WI38 (cell line): ENCODE results near the gene AMMECR1.
"Not testable (repeated sequence)": the region's sequence is repeated elsewhere in the genome, so short reads cannot be mapped to it uniquely, and the experiment has no call there.

Experiments
- H3K4me3 ChIP-seq: 2 replicates; pipeline ENCODE4 v1.5.1; 2011; ENCODE audit warnings: low read depth, mild to moderate bottlenecking, control low read depth, low read length
- TF ChIP-seq, protein P1 (sequence below): IDR thresholded peaks from 2 replicates; pipeline ENCODE4 v1.5.1; 2012; ENCODE audit warnings: low read depth, mild to moderate bottlenecking, control low read depth, low read length

Gene AMMECR1

DNA sequence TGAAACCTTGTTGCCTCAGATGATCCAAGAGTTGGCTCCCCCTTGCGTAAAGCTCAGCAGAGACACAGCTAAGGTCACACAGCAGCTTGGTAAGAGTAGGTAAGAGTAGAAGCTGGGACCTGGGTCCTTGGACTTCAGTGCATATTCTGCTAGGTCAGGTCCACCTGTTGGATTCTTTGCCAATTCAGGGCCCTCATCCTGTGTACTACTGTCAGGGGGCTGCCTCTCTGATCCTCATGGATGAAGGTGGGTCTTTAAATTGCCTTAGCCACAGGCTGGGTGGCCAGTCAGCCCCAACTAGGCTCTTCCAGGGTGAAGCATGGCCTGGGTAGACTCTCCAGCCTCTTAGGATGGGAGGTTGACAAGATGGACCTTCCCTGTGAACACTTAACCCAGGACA, 155.8 kb downstream of the AMMECR1 start:
- TF ChIP-seq, protein P1, sequence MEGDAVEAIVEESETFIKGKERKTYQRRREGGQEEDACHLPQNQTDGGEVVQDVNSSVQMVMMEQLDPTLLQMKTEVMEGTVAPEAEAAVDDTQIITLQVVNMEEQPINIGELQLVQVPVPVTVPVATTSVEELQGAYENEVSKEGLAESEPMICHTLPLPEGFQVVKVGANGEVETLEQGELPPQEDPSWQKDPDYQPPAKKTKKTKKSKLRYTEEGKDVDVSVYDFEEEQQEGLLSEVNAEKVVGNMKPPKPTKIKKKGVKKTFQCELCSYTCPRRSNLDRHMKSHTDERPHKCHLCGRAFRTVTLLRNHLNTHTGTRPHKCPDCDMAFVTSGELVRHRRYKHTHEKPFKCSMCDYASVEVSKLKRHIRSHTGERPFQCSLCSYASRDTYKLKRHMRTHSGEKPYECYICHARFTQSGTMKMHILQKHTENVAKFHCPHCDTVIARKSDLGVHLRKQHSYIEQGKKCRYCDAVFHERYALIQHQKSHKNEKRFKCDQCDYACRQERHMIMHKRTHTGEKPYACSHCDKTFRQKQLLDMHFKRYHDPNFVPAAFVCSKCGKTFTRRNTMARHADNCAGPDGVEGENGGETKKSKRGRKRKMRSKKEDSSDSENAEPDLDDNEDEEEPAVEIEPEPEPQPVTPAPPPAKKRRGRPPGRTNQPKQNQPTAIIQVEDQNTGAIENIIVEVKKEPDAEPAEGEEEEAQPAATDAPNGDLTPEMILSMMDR = no peak
- H3K4me3 ChIP-seq = no peak overlapping the region

DNA sequence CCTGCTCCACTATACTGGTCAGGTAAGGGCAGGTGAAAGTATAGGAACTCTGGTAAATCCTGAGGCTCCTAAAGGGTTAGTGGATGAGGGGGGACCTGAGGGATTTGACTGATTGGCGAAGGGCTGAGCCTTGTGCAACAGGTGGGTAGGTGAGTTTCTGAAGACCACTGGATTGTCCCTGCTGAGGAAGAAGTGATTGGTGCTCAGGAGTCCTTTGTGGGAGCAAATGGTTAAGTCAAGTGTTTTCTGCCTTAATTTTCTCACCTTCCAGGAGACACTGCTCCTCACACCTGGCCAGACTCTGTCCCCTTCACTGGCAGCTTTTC, 156.6 kb downstream of the AMMECR1 start:
- TF ChIP-seq, protein P1 = no peak
- H3K4me3 ChIP-seq = no peak overlapping the region

DNA sequence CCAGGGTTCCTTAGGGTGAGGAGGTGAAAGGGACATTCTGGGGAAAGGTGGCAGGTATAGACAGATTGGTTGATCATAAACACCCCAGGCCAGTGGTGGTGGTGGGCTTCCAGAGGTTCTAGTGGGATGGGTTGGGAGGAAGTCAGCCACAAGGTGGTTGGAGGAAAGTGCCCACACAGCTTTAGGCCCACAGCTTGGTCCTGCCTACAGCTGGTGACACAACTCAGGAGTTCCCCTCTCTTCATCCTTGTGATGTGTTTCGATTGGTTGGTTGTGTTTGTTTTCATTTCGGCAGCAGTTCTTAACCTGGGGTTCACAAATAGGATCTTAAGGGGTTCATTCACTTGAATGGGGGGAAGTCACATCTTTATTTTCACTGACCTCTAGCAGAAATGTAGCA, 158.0 kb downstream of the AMMECR1 start:
- no peak overlapping the region for H3K4me3 ChIP-seq
- TF ChIP-seq, protein P1 = no peak

DNA sequence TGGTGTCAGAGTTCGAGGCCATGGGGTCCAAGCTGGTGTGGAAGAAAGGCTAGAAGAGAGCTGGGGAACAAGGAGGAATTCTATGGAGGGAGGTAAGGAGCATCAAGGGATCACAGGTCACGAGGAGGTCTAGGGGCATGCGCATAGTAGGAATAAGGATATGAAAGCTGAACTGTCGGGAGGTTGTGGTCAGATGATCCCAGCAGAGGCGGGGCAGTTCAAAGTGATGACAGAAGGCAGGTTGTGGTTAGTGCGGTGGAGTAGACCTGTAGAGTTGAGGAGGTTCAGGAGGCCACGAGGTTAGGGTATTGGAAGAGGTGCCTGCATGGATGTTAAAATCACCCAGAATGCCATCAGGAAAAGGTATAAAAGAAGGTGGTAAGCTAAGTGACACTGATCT, 158.7 kb downstream of the AMMECR1 start:
- TF ChIP-seq, protein P1 = no peak

DNA sequence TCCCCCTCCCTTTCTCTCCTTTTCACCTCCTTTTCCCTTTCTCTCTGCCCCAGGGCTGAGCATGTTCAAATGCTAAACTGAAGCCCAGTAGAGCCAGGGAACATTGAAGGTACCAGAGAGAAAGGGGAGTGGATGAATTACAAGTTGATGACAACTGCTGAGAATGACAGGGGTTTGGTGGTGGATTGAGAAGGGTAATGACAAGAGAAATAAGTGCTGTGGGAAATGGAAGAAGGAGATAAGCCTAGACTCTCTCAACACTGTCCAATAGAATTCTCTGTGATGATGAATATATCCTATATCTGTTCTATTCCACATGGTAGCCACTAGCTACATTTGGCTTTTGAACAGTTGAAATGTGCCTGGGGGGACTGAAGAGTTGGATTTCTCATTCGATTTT, 160.4 kb downstream of the AMMECR1 start:
- TF ChIP-seq, protein P1 = no peak
- no peak overlapping the region for H3K4me3 ChIP-seq

More for the DNA sequence above, 158.7 kb downstream of the AMMECR1 start:
- no peak overlapping the region for H3K4me3 ChIP-seq

DNA sequence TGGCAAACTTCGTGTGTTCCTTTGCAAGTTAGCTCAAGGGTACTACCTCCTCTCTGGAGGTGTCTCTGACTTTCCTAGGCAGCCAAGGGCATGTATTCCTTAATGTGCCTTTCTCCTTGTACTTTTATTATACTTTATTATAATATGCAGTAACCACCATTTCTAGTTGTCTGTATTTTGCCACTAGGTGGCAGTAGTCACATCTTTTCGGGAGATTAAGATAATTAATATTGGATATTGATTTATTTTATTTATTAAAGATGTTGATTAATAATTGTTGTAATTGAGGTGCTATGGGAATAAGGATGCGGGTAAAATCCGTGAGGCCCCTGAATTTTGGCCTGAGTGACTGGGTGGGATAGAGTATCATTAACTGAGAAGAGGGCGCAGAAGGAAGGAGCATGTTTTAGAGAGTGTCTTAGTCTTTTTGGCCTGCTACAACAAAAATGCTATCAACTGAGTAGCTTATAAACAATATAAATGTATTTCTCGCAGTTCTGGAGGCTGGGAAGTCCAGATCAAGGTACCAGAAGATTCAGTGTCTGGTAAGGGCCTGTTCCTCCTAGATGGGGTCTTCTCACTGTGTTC, 161.6 kb downstream of the AMMECR1 start:
- H3K4me3 ChIP-seq = no peak overlapping the region
- TF ChIP-seq, protein P1 = peak; percentile 32; the same call in 1 of the 2 replicates

DNA sequence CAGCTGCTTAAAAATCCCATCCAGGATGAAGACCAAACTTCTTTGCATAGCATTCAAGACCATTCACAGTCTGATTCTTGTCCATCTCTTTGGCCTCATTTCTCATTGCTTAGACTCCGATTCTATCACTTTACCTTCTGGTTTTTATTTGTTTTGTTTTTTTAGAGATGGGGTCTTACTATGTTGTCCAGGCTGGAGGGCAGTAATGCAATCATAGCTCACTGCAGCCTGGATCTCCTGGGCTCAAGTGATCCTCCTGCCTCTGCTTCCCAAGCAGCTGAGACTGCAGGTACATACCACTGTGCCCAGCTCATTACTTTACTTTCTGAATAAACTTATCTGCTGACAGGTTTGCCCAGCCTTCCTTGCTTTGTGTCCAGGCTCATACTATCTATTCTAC, 162.1 kb downstream of the AMMECR1 start:
- no peak overlapping the region for H3K4me3 ChIP-seq
- TF ChIP-seq, protein P1 = no peak

DNA sequence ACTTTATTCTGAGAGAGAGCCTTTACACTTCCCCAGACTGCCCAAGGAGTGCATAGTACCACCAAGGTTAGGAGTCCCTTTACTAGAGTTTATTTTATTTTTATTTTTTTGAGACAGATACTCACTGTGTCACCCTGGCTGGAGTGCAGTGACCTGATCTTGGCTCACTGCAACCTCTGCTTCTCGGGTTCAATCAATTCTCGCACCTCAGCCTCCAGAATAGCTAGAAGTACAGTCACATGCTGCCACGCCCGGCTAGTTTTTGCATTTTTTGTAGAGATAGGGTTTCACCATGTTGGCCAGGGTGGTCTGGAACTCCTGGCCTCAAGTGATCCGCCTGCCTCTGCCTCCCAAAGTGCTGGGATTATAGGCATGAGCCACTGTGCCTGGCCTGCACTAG, 163.6 kb downstream of the AMMECR1 start:
- H3K4me3 ChIP-seq = not testable (repeated sequence)
